ENCODE results near the gene SMG9. TPM values are rescaled to one million over a fixed set of nuclear protein-coding genes. Genes with fewer than 3 reads are reported as not detected.
A peak's percentile ranks its signal among the peaks of the same experiment; 100 is the strongest.
"Not testable (repeated sequence)": the region's sequence is repeated elsewhere in the genome, so short reads cannot be mapped to it uniquely, and the experiment has no call there.

Gene SMG9
- polyA plus RNA-seq, 1 experiment: 14.8 TPM

DNA sequence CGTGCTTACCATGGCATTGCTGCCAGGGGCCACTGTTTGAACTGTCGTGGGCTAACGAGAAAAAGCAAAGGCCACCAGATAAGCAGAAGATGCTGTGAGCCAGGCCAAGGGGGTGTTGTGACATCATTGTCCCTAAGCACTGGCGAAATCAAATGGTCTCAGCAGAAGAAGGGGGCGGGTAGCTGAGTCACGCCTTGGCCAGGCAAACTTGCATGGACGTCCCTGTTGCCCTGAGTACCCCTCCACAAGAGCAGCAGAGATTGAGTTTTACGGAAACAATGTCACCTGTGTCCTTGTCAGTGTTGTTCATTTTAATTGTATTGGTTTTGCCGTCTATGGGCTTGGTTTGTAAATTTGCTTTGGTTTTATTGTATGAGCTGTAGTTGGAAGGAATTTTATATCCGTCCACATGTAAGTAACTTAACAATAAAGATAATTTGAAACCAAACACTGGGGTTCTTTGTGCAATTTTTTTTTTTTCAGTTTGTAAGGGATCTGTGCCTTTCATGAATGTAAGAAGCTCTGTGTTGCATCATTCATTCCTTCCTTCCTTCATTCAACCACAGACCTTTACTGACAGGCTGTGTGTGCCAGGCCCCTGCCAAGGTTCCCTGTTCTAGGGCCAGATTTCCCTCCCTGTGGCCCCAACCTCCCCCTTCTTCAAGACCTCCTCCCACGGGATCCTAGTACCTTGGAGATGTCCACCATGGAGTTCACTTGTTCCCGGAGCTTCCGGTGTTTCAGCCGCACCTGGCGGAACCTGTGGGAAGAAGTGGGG, 13.7 kb upstream of the SMG9 start:
- TF ChIP-seq, protein P1, sequence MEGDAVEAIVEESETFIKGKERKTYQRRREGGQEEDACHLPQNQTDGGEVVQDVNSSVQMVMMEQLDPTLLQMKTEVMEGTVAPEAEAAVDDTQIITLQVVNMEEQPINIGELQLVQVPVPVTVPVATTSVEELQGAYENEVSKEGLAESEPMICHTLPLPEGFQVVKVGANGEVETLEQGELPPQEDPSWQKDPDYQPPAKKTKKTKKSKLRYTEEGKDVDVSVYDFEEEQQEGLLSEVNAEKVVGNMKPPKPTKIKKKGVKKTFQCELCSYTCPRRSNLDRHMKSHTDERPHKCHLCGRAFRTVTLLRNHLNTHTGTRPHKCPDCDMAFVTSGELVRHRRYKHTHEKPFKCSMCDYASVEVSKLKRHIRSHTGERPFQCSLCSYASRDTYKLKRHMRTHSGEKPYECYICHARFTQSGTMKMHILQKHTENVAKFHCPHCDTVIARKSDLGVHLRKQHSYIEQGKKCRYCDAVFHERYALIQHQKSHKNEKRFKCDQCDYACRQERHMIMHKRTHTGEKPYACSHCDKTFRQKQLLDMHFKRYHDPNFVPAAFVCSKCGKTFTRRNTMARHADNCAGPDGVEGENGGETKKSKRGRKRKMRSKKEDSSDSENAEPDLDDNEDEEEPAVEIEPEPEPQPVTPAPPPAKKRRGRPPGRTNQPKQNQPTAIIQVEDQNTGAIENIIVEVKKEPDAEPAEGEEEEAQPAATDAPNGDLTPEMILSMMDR (IDR thresholded peaks at IDR 0.05; ENCODE audit: insufficient read depth, low read depth, low read length): no peak
- CTCF ChIA-PET: interaction anchor here (0.7 to 7.6 kb wide), 7 partner anchors 10 to 99 kb away, joined by 3 to 59 read pairs (median 4); partner anchors contain the start of genes PLAUR and SMG9
- POLR2A ChIA-PET: interaction anchor here (0.6 kb wide), 1 partner anchor 10 kb away, joined by 4 read pairs; no protein-coding TSS in a partner anchor
- Histone ChIP-seq H3K36me3 (ENCODE audit: control insufficient read depth, insufficient read depth, low read length) (no peaks in the 10 kb centered on the region), H3K27me3 (ENCODE audit: control insufficient read depth, insufficient read depth, low read length) (no peaks in the 10 kb centered on the region), H3K4me3 (ENCODE audit: low read depth, low read length) (no peak overlapping the region)
- no peak for DNase-seq (ENCODE audit: low read depth)

DNA sequence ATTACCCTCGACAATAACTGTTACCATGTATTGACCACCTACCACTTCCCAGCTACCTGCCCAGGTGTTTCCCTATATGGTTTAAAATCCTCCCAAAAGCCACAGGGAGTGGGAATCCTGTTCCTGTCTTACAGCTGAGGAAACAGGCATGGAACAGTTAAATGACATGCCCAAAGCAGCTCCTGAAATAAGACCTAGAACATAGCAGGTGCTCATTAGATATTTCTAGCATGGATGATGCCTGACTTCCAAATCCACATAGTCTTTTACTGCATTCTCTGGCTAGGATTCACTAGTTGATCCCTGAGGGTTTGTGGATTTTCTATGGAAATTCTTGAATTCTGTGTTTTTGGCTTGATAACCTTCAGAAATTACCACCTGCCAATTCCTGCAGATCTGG, 13.1 kb upstream of the SMG9 start:
- Histone ChIP-seq H3K27me3 (ENCODE audit: control insufficient read depth, insufficient read depth, low read length) (no peaks in the 10 kb centered on the region), H3K36me3 (ENCODE audit: control insufficient read depth, insufficient read depth, low read length) (no peaks in the 10 kb centered on the region), H3K4me3 (ENCODE audit: low read depth, low read length) (no peak overlapping the region)
- ChIA-PET CTCF (interaction anchor here (1.2 to 7.6 kb wide), 5 partner anchors 10 to 98 kb away, joined by 3 to 59 read pairs (median 9); partner anchors contain the start of genes PLAUR and SMG9), POLR2A (no interaction called here)
- TF ChIP-seq, protein P1 (IDR thresholded peaks at IDR 0.05; ENCODE audit: insufficient read depth, low read depth, low read length): no peak
- no peak for DNase-seq (ENCODE audit: low read depth)

DNA sequence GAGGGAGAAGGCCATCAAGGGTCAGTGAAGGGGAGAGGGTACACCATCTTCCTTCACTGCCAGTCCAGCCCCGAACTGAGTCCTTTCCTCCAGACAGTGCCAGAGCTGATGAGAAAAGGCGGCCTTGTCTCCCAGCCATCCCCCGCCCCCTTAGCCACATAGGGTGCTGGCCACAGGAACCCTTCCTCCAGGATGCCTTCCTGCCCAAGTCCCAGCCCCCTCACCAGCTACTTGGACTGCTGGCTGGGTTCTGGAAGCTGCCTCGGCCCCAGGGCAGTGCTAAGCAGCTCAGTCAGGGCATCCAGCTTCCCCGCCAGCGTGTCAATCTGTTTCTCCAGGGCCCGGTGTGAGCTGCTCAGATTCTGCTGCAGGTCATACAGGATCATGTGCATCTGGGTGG, 12.6 kb upstream of the SMG9 start:
- no peaks in the 10 kb centered on the region for H3K27me3 ChIP-seq (ENCODE audit: control insufficient read depth, insufficient read depth, low read length)
- CTCF ChIA-PET: interaction anchor here (0.6 to 7.6 kb wide), 7 partner anchors 10 to 243 kb away, joined by 3 to 59 read pairs (median 5); partner anchors contain the start of genes PLAUR and SMG9
- no peak overlapping the region for H3K4me3 ChIP-seq (ENCODE audit: low read depth, low read length)
- TF ChIP-seq, protein P1 (IDR thresholded peaks at IDR 0.05; ENCODE audit: insufficient read depth, low read depth, low read length): no peak
- DNase-seq (ENCODE audit: low read depth): no peak
- POLR2A ChIA-PET: no interaction called here
- H3K36me3 ChIP-seq (ENCODE audit: control insufficient read depth, insufficient read depth, low read length): no peaks in the 10 kb centered on the region

DNA sequence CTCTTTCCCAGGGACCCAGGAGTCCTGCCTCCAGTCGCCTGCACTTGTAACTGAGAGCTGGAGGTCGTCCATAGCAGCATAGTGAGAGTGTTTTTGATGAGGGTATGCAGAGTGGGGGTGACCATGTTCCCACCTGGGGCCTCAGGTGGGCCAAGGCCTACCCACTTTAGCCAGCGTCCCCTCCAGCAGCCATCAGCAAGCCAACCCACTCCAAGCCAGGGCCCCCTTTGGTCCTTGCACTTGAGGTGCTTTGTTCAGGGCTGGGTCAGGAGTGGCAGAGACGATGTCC, 11.9 kb upstream of the SMG9 start:
- CTCF ChIA-PET: interaction anchor here (0.7 to 7.6 kb wide), 10 partner anchors 9 to 242 kb away, joined by 3 to 59 read pairs (median 4); partner anchors contain the start of gene SMG9
- Histone ChIP-seq H3K4me3 (ENCODE audit: low read depth, low read length) (no peak overlapping the region), H3K27me3 (ENCODE audit: control insufficient read depth, insufficient read depth, low read length) (no peaks in the 10 kb centered on the region), H3K36me3 (ENCODE audit: control insufficient read depth, insufficient read depth, low read length) (no peaks in the 10 kb centered on the region)
- DNase-seq (ENCODE audit: low read depth): no peak
- POLR2A ChIA-PET: no interaction called here
- TF ChIP-seq, protein P1 (IDR thresholded peaks at IDR 0.05; ENCODE audit: insufficient read depth, low read depth, low read length): no peak

DNA sequence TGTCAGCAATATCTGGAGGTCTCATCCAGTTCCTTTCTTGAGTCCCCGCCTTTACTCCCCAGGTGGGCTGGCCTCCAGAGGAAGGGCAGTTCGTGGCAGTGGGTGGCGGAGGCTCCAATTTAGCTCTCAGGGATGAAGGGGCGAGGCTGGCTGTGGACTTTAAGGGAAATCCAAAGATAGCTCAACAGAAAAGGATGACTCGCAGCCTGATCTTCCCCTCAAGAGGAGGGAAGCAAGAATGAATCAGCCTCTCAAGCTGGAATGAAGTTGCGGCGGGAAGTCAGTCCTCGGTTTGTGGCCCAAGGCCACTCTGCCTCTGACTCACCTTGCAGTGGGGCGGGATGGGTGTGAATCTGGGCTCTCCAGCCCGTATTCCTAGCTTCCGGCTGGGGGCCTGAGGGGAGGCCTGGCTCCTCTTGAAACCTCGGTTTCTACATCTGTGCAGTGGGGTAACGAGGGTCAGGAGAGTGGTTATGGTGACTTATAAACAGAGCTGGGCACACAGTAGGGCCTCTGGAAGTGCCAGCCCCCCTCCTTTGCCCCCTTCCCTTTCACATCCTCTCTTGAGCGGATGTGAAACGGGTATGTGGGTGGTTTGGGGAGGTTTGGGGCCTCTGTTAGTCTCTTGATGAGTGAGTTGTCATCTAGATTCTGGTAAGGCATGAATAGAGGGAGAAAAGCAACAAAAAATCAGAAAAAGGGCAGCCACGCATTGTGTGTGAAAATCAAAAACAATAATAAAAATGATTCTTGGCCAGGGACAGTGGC, 10.5 kb upstream of the SMG9 start:
- TF ChIP-seq, protein P1 (IDR thresholded peaks at IDR 0.05; ENCODE audit: insufficient read depth, low read depth, low read length): no peak
- Histone ChIP-seq H3K36me3 (ENCODE audit: control insufficient read depth, insufficient read depth, low read length) (no peaks in the 10 kb centered on the region), H3K27me3 (ENCODE audit: control insufficient read depth, insufficient read depth, low read length) (no peaks in the 10 kb centered on the region), H3K4me3 (ENCODE audit: low read depth, low read length) (no peak overlapping the region)
- ChIA-PET POLR2A (interaction anchor here (0.7 to 1.0 kb wide), 2 partner anchors 11 to 12 kb away, joined by 3 read pairs; partner anchors contain the start of gene SMG9), CTCF (interaction anchor here (0.6 to 7.6 kb wide), 9 partner anchors 8 to 44 kb away, joined by 3 to 59 read pairs (median 6); partner anchors contain the start of gene SMG9)
- DNase-seq (ENCODE audit: low read depth): peak; percentile 92

DNA sequence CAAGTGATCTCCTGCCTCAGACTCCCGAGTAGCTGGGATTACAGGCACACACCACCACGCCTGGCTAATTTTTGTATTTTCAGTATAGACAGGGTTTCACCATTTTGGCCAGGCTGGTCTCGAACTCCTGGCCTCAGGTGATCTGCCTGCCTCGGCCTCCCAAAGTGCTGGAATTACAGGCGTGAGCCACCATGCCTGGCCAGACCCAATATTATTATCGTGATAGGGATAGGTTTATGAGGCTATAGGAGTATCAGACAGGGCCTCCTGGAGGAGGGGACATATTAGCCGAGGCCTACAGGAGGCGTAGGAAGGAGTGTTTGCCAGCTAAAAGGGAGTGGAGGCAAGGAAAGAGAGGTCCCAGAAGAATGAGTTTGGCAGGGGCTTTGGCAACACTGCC, 9.9 kb upstream of the SMG9 start:
- not testable (repeated sequence) for H3K36me3 ChIP-seq (ENCODE audit: control insufficient read depth, insufficient read depth, low read length); H3K4me3 ChIP-seq (ENCODE audit: low read depth, low read length); H3K27me3 ChIP-seq (ENCODE audit: control insufficient read depth, insufficient read depth, low read length); DNase-seq (ENCODE audit: low read depth)
- ChIA-PET POLR2A (interaction anchor here (0.7 to 1.0 kb wide), 2 partner anchors 10 to 12 kb away, joined by 3 read pairs; partner anchors contain the start of gene SMG9), CTCF (interaction anchor here (0.8 to 7.6 kb wide), 6 partner anchors 7 to 20 kb away, joined by 4 to 59 read pairs (median 10); partner anchors contain the start of gene SMG9)
